Liver (tissue), 3 donors: ENCODE results near the gene VPS29.

Source experiments
- ATF3 ChIP-seq: IDR thresholded peaks from 2 replicates; pipeline ENCODE4 v1.6.1; 2016; ENCODE audit warnings: antibody characterized with exemption
- CTCF ChIP-seq: fragments of 150-350 bp; IDR thresholded peaks from 2 replicates; pipeline ENCODE4 v1.5.1; 2017; ENCODE audit warnings: improper control_type of control experiment, low read depth, low read length; ENCODE audit not compliant: missing input control
- JUND ChIP-seq, 2 donors: IDR thresholded peaks; 2 replicates each; pipeline ENCODE4 v1.6.1; 2016; ENCODE audit warnings: antibody characterized with exemption in 2 of 2
- TAF1 ChIP-seq: conservative IDR thresholded peaks from 2 replicates; pipeline ENCODE4 v1.6.1; 2016; ENCODE audit warnings: antibody characterized with exemption, mild to moderate bottlenecking
- YY1 ChIP-seq: IDR thresholded peaks from 2 replicates; pipeline ENCODE4 v1.6.1; 2016; ENCODE audit warnings: antibody characterized with exemption, mild to moderate bottlenecking
- donor health status: healthy.
- donor health status: healthy.

GRCh38 chr12:110458756-110459155, 43.2 kb downstream of the VPS29 start:
- TF ChIP-seq CTCF (no peak), ATF3 (no peak), YY1 (no peak), JUND (IDR thresholded peaks at IDR 0.05) (no peak), TAF1 (no peak)
